ENCODE results near the gene ZNRF2.

DNA sequence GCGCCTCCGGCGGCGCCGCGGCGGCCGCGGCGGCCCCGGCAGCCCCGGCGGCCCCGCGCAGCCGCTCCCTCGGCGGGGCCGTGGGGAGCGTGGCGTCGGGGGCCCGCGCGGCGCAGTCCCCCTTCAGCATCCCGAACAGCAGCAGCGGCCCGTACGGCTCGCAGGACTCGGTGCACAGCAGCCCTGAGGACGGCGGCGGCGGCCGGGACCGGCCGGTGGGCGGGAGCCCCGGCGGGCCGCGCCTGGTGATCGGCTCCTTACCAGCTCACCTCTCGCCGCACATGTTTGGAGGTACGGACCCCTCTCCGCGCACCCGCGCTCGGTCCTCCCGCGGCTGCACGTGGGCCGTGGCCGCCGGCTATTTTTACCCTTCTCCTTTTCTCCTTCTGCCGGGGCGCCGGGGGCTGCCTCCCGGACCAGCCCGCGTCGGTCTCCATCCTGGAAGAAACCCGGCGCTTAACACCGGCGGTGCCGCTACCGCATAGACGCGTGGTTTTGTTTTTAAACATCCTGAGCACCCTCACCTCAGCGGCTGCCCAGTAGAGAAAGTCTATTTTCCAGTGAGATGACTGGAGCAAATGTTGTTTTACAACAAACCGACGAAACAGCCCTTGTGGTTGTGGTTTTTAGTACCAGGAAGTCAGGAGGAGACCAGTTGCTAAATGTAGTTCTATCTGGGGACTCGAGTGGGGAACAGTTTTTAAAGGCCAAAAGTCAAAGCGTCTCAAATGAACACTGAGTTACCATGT, 1.3 kb downstream of the ZNRF2 start:
- TF ChIP-seq, protein P1, sequence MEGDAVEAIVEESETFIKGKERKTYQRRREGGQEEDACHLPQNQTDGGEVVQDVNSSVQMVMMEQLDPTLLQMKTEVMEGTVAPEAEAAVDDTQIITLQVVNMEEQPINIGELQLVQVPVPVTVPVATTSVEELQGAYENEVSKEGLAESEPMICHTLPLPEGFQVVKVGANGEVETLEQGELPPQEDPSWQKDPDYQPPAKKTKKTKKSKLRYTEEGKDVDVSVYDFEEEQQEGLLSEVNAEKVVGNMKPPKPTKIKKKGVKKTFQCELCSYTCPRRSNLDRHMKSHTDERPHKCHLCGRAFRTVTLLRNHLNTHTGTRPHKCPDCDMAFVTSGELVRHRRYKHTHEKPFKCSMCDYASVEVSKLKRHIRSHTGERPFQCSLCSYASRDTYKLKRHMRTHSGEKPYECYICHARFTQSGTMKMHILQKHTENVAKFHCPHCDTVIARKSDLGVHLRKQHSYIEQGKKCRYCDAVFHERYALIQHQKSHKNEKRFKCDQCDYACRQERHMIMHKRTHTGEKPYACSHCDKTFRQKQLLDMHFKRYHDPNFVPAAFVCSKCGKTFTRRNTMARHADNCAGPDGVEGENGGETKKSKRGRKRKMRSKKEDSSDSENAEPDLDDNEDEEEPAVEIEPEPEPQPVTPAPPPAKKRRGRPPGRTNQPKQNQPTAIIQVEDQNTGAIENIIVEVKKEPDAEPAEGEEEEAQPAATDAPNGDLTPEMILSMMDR (IDR thresholded peaks at IDR 0.05; ENCODE audit: low read length): no peak
- no peak for TF ChIP-seq EZH2 (IDR thresholded peaks at IDR 0.05; ENCODE audit: borderline replicate concordance, low read length)

All from OCI-LY1 (cell line).